ENCODE results near the gene NT5C1B.

NT5C1B gene

GRCh38 chr2:18585526-18585925 lies 3.8 kb downstream of the NT5C1B start:
- Histone ChIP-seq H3K4me3 (ENCODE audit: insufficient read depth, low read length, poor library complexity, severe bottlenecking) (no peak overlapping the region), H3F3A (ENCODE audit: insufficient read depth) (no peaks in the 10 kb centered on the region), H3K79me2 (ENCODE audit: insufficient read depth, low read length) (no peaks in the 10 kb centered on the region), H3K9ac (ENCODE audit: low read length) (no peak overlapping the region), H3K36me3 (ENCODE audit: low read length) (no peaks in the 10 kb centered on the region), H3K27ac (ENCODE audit: low read depth, low read length) (no peak overlapping the region), H3K4me2 (ENCODE audit: low read depth, low read length, poor library complexity, severe bottlenecking) (no peak overlapping the region), H4K20me1 (ENCODE audit: low read depth, low read length) (no peaks in the 10 kb centered on the region), H2AFZ (ENCODE audit: low read depth, low read length, severe bottlenecking) (no peak overlapping the region), H3K9me2 (replicated peaks; ENCODE audit: insufficient read depth, low read length) (no peaks in the 10 kb centered on the region; the same call in 1 of the 2 replicates), H3K9me3 (ENCODE audit: insufficient read depth, low read length) (no peaks in the 10 kb centered on the region), H3K27me3 (ENCODE audit: low read length) (no peaks in the 10 kb centered on the region)
- TF ChIP-seq CTCF (IDR thresholded peaks at IDR 0.05; ENCODE audit: insufficient read depth, low read length, poor library complexity, severe bottlenecking) (no peak), EZH2phosphoT487 (conservative IDR thresholded peaks at IDR 0.05; ENCODE audit: low read length) (no peak)

GRCh38 chr2:18584608-18584954 lies 4.8 kb downstream of the NT5C1B start:
- Histone ChIP-seq H3K79me2 (ENCODE audit: insufficient read depth, low read length) (no peaks in the 10 kb centered on the region), H2AFZ (ENCODE audit: low read depth, low read length, severe bottlenecking) (no peak overlapping the region), H3K27me3 (ENCODE audit: low read length) (no peaks in the 10 kb centered on the region), H3K9me2 (replicated peaks; ENCODE audit: insufficient read depth, low read length) (no peaks in the 10 kb centered on the region; the same call in 1 of the 2 replicates), H3F3A (ENCODE audit: insufficient read depth) (no peaks in the 10 kb centered on the region), H4K20me1 (ENCODE audit: low read depth, low read length) (no peaks in the 10 kb centered on the region), H3K9ac (ENCODE audit: low read length) (no peak overlapping the region), H3K27ac (ENCODE audit: low read depth, low read length) (no peak overlapping the region), H3K36me3 (ENCODE audit: low read length) (no peaks in the 10 kb centered on the region), H3K4me3 (ENCODE audit: insufficient read depth, low read length, poor library complexity, severe bottlenecking) (no peak overlapping the region), H3K4me2 (ENCODE audit: low read depth, low read length, poor library complexity, severe bottlenecking) (no peak overlapping the region), H3K9me3 (ENCODE audit: insufficient read depth, low read length) (no peaks in the 10 kb centered on the region)
- no peak for TF ChIP-seq EZH2phosphoT487 (conservative IDR thresholded peaks at IDR 0.05; ENCODE audit: low read length)
- TF ChIP-seq CTCF (IDR thresholded peaks at IDR 0.05; ENCODE audit: insufficient read depth, low read length, poor library complexity, severe bottlenecking) = no peak

- H3K4me2 ChIP-seq (ENCODE audit: low read depth, low read length, poor library complexity, severe bottlenecking) = no peak overlapping the region
- no peaks in the 10 kb centered on the region for H3K27me3 ChIP-seq (ENCODE audit: low read length)
- H3K9me2 ChIP-seq (replicated peaks; ENCODE audit: insufficient read depth, low read length) = no peaks in the 10 kb centered on the region; the same call in 1 of the 2 replicates
- H3K36me3 ChIP-seq (ENCODE audit: low read length) = no peaks in the 10 kb centered on the region
- H4K20me1 ChIP-seq (ENCODE audit: low read depth, low read length) = no peaks in the 10 kb centered on the region
- no peak overlapping the region for H3K4me3 ChIP-seq (ENCODE audit: insufficient read depth, low read length, poor library complexity, severe bottlenecking)
- no peak overlapping the region for H2AFZ ChIP-seq (ENCODE audit: low read depth, low read length, severe bottlenecking)
- no peak for TF ChIP-seq EZH2phosphoT487 (conservative IDR thresholded peaks at IDR 0.05; ENCODE audit: low read length)
- H3K9ac ChIP-seq (ENCODE audit: low read length) = no peak overlapping the region
- H3F3A ChIP-seq (ENCODE audit: insufficient read depth) = no peaks in the 10 kb centered on the region
- H3K27ac ChIP-seq (ENCODE audit: low read depth, low read length) = no peak overlapping the region
- H3K9me3 ChIP-seq (ENCODE audit: insufficient read depth, low read length) = no peaks in the 10 kb centered on the region
- no peaks in the 10 kb centered on the region for H3K79me2 ChIP-seq (ENCODE audit: insufficient read depth, low read length)
Observed at GRCh38 chr2:18583905-18584607, 5.3 kb downstream of the NT5C1B start.

- H3K36me3 ChIP-seq (ENCODE audit: low read length) = no peaks in the 10 kb centered on the region; the same call in 1 of the 2 replicates
- TF ChIP-seq EZH2phosphoT487 (conservative IDR thresholded peaks at IDR 0.05; ENCODE audit: low read length) = no peak
- TF ChIP-seq CTCF (IDR thresholded peaks at IDR 0.05; ENCODE audit: insufficient read depth, low read length, poor library complexity, severe bottlenecking) = no peak
- H3K4me2 ChIP-seq (ENCODE audit: low read depth, low read length, poor library complexity, severe bottlenecking) = no peak overlapping the region
- no peaks in the 10 kb centered on the region for H3K27me3 ChIP-seq (ENCODE audit: low read length)
- no peak overlapping the region for H3K9ac ChIP-seq (ENCODE audit: low read length)
- H4K20me1 ChIP-seq (ENCODE audit: low read depth, low read length) = no peaks in the 10 kb centered on the region
- no peaks in the 10 kb centered on the region for H3K9me2 ChIP-seq (replicated peaks; ENCODE audit: insufficient read depth, low read length)
- H3K27ac ChIP-seq (ENCODE audit: low read depth, low read length) = no peak overlapping the region
- no peaks in the 10 kb centered on the region for H3F3A ChIP-seq (ENCODE audit: insufficient read depth)
- 0 out of 2 replicates have a peak, but pooled peaks cover 3% of the 10 kb centered on the region for H3K9me3 ChIP-seq (ENCODE audit: insufficient read depth, low read length)
- no peak overlapping the region for H2AFZ ChIP-seq (ENCODE audit: low read depth, low read length, severe bottlenecking)
- no peak overlapping the region for H3K4me3 ChIP-seq (ENCODE audit: insufficient read depth, low read length, poor library complexity, severe bottlenecking)
- no peaks in the 10 kb centered on the region for H3K79me2 ChIP-seq (ENCODE audit: insufficient read depth, low read length)
Observed at GRCh38 chr2:18580606-18581005, 8.8 kb downstream of the NT5C1B start.

Measured in SU-DHL-6 (cell line).